ENCODE measurements around the gene HTRA2.

HTRA2 gene

DNA sequence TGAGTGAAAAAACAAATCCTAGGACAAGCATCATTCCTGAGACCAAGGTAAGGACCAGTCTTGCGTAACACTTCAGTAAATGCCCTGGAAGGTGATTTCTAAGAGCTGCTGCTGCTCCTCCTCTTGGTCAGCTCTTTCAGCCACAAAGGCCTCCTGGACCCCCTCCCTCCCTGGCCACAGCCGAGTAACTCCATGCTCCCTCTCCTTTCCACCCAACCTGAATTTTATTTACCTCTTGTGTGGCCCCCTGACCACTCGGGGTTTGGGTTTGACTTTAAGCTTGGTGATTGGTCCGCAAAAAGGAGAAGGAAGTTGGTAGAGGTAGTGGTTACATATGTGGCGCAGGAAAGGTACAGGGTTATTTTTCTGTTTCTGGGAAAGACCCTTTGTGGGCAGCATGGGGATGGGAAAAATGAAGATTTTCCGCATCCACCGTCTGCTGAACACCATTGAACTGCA, 9.2 kb downstream of the HTRA2 start:
- DNase-seq, result no peak

DNA sequence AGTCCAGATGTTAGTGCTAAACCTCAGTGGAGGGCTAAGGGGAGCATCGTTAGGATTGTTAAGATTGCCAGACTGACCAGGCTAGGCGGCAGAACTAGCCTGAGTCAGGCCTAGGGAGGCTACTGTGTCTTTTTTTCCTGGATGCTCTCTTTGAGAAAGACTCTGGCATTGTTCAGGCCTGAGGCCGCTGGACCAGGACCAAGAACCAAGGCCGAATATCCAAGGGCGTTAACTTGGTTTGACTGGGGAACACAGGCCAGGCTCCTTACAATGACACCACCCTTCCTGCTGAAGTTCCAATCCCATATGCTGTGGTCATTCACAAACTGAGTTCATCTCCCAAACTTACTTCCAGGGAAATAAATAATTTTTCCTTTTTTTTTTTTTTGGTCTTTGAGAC, 10.6 kb downstream of the HTRA2 start:
- no peak for DNase-seq

GRCh38 chr2:74542978-74543377, 13.2 kb downstream of the HTRA2 start:
- no peak for DNase-seq

DNA sequence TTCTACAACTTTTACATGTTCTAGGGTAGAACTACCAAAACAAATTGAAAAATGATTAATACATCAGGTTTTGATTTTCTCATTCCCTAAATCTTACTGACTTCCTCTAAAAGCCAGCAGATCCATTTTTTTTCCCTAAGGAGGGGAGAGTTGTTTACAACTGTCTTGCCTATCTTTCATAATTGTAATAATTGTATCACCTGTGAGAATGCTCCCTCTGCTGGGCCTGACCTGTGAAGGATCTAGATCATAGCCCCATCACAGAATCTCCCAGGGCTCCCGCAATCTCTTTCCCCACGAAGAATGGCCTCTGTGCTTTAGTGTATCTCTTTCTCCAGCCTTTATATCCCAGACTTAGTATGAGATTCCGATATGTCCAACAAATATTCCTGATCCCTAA, 14.9 kb downstream of the HTRA2 start:
- DNase-seq, result no peak

- no peak for DNase-seq
Measured at GRCh38 chr2:74546004-74546403, 16.3 kb downstream of the HTRA2 start.

GRCh38 chr2:74548285-74548899, 18.7 kb downstream of the HTRA2 start:
- no peak for DNase-seq

- peak in 13 of 51 donors; percentile 5 to 36 (median 22) for DNase-seq
Measured at GRCh38 chr2:74548900-74549826, 19.4 kb downstream of the HTRA2 start.

- DNase-seq, result no peak
Measured at GRCh38 chr2:74550231-74550630, 20.5 kb downstream of the HTRA2 start.

DNA sequence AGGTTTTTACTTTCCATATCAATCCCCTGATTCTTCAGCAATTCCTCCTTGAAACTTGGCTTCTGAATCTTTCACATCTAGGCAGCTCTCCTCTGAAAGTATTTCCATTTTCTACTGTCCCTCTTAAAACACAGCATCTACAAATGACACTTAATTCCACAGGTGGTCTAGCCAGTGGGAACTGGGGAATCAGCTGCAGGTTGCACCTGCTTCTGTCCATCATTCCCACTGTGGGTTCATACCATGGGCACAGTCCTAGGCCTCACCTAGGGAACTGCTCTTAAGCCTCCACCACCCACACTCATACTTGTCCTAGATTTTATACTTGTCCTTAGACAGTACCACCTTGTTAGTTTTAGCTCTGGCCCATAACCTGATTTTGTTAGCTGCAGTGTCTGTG, 21.8 kb downstream of the HTRA2 start:
- DNase-seq, result no peak

- no peak for DNase-seq
Measured at GRCh38 chr2:74551942-74552913, 22.5 kb downstream of the HTRA2 start.

GRCh38 chr2:74552914-74553811, 23.4 kb downstream of the HTRA2 start:
- peak in 15 of 51 donors; percentile 12 to 55 (median 30) for DNase-seq

DNA sequence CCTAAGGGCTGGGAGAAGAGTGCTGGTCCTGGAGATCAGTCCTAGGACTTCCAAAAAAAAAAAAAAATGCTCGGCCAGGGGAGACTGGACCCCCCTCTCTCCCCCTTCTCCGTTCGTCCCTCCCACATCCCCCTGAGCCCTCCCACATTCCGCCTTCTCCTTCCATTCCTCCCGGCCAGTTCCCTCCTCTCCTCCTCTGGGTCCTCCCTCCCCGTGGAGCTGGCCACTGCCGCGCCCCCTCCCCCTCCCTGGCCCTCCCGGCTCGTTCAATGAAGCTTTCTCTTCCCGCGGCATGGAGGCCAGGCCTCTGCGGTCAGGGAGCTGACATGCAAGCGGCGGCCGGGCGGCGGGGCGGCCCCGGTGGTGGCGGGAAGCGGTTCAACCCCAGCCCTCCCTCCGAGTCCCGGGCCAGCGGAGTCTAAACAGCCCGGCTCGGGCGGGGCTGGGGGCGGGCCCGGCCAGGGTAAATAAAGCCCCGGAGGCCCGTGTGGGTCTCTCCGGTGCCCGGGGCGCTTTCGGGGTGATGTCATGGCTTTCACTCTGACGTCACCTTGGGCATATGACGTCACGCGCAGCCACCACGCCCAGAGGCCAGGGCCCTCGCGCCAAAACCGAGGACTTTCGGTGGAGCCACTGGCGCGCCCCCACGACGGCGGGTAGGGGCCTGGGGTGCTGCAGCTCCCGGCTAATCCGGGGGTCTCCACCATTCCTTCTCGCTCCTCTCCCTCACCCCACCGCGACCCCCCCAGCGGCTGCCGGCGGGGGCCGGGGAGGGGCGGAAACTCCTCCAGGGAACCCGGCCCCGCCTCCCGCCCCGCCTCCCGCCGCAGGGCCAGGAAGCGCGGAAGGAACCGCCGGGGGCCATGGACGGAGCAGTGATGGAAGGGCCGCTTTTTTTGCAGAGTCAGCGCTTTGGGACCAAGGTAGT, 24.4 kb downstream of the HTRA2 start, which contains the start of the genes DOK1 and LOXL3:
Gene DOK1, plus strand, starts transcription at position 829 of the 928 bp plus-strand sequence. Its CDS starts 35 bp downstream, at position 864.
Gene LOXL3, minus strand, starts transcription at position 51 of the 928 bp plus-strand sequence. CDS start 1,308 bp downstream, outside the sequence.
- peak in 47 of 51 donors; percentile 10 to 81 (median 65) for DNase-seq

GRCh38 chr2:74554820-74555531, 25.2 kb downstream of the HTRA2 start:
- peak in 2 of 51 donors; percentile 26 to 47 for DNase-seq

- peak in 3 of 51 donors; percentile 11 to 20 (median 16) for DNase-seq
Measured at GRCh38 chr2:74555610-74556103, 25.9 kb downstream of the HTRA2 start.

- no peak for DNase-seq
Measured at GRCh38 chr2:74556159-74556558, 26.4 kb downstream of the HTRA2 start.

- DNase-seq, result no peak
Measured at GRCh38 chr2:74556831-74557370, 27.2 kb downstream of the HTRA2 start.

Data from hypothalamus (tissue), 51 donors.